ENCODE measurements around the gene EMCN.

DNA sequence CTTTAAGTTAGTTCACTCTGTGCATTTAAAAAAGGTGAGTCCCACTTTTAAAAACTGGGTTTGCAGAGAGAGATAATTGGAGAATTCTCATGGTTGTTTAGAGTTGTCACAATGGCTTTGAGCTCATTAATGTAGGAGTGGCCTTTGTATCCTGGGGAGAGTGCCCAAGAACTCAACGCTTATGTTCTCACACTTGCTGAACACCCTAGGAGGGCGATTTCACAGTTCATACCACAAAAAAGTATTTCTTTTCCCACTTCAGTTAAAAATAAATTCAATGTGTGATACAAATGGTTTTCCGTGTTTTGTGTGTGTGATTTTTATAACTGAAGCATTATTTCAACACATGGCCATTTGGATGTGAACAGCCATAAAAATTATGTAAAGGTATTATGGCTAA is 8.4 kb downstream of the EMCN start:
- TF ChIP-seq CTCF (IDR thresholded peaks at IDR 0.05) = no peak
- TF ChIP-seq, protein P1, sequence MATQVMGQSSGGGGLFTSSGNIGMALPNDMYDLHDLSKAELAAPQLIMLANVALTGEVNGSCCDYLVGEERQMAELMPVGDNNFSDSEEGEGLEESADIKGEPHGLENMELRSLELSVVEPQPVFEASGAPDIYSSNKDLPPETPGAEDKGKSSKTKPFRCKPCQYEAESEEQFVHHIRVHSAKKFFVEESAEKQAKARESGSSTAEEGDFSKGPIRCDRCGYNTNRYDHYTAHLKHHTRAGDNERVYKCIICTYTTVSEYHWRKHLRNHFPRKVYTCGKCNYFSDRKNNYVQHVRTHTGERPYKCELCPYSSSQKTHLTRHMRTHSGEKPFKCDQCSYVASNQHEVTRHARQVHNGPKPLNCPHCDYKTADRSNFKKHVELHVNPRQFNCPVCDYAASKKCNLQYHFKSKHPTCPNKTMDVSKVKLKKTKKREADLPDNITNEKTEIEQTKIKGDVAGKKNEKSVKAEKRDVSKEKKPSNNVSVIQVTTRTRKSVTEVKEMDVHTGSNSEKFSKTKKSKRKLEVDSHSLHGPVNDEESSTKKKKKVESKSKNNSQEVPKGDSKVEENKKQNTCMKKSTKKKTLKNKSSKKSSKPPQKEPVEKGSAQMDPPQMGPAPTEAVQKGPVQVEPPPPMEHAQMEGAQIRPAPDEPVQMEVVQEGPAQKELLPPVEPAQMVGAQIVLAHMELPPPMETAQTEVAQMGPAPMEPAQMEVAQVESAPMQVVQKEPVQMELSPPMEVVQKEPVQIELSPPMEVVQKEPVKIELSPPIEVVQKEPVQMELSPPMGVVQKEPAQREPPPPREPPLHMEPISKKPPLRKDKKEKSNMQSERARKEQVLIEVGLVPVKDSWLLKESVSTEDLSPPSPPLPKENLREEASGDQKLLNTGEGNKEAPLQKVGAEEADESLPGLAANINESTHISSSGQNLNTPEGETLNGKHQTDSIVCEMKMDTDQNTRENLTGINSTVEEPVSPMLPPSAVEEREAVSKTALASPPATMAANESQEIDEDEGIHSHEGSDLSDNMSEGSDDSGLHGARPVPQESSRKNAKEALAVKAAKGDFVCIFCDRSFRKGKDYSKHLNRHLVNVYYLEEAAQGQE (IDR thresholded peaks at IDR 0.05; ENCODE audit: insufficient read depth in 1 of 2, low read depth in 2 of 2, low read length in 1 of 2) = no peak

Data from Panc1 (cell line).